ENCODE results near the gene PRKCB.

The PRKCB gene

GRCh38 chr16:23879735-23880373 is 44.1 kb downstream of the PRKCB start:
- TF ChIP-seq CTCF (IDR thresholded peaks at IDR 0.05): no peak

- no peak for TF ChIP-seq CTCF (IDR thresholded peaks at IDR 0.05)
Observed at GRCh38 chr16:23889189-23889588, 53.4 kb downstream of the PRKCB start.

- no peak for TF ChIP-seq CTCF (IDR thresholded peaks at IDR 0.05)
Observed at GRCh38 chr16:23893986-23894385, 58.2 kb downstream of the PRKCB start.

GRCh38 chr16:23895052-23895451 is 59.3 kb downstream of the PRKCB start:
- no peak for TF ChIP-seq CTCF (IDR thresholded peaks at IDR 0.05)

- no peak for TF ChIP-seq CTCF (IDR thresholded peaks at IDR 0.05)
Observed at GRCh38 chr16:23896832-23897821, 61.3 kb downstream of the PRKCB start.

- no peak for TF ChIP-seq CTCF (IDR thresholded peaks at IDR 0.05)
Observed at GRCh38 chr16:23898682-23899430, 63.1 kb downstream of the PRKCB start.

- TF ChIP-seq CTCF (IDR thresholded peaks at IDR 0.05): no peak
Observed at GRCh38 chr16:23899869-23900268, 64.1 kb downstream of the PRKCB start.

Data from LNCAP (cell line).